KMS-11 (cell line): ENCODE results near the gene ADGRG6.

Source experiments
- H2AFZ ChIP-seq: fragments of 200-600 bp; sonication (generic); 2 replicates; pipeline ENCODE4 v1.6.1; 2016; ENCODE audit warnings: antibody characterized with exemption, mixed run types, low read depth
- H3K27ac ChIP-seq: fragments of 200-600 bp; sonication (generic); 2 replicates; pipeline ENCODE4 v1.6.1; 2016; ENCODE audit warnings: mild to moderate bottlenecking, mixed run types
- H3K27me3 ChIP-seq: fragments of 200-600 bp; sonication (generic); 2 replicates; pipeline ENCODE4 v1.6.1; 2017; ENCODE audit warnings: mild to moderate bottlenecking, low read depth, mixed run types, moderate library complexity; ENCODE audit not compliant: insufficient read depth
- H3K36me3 ChIP-seq: fragments of 200-600 bp; sonication (generic); 2 replicates; pipeline ENCODE4 v1.6.1; 2017; ENCODE audit warnings: mild to moderate bottlenecking, mixed run types; ENCODE audit not compliant: insufficient read depth
- H3K4me1 ChIP-seq: fragments of 200-600 bp; sonication (generic); 2 replicates; pipeline ENCODE4 v1.6.1; 2016; ENCODE audit warnings: mild to moderate bottlenecking, low read depth, mixed run types; ENCODE audit not compliant: poor library complexity, severe bottlenecking
- H3K4me2 ChIP-seq: fragments of 200-600 bp; sonication (generic); 2 replicates; pipeline ENCODE4 v1.7.0; 2016; ENCODE audit warnings: mild to moderate bottlenecking, mixed run types
- H3K4me3 ChIP-seq: fragments of 200-600 bp; sonication (generic); IDR thresholded peaks from 2 replicates; pipeline ENCODE4 v1.6.1; 2017; ENCODE audit warnings: low read depth, low read length, mixed read lengths; ENCODE audit not compliant: insufficient read depth
- H3K79me2 ChIP-seq: fragments of 200-600 bp; sonication (generic); 2 replicates; pipeline ENCODE4 v1.6.1; 2016; ENCODE audit warnings: low read depth, mixed run types; ENCODE audit not compliant: insufficient read depth
- H3K9ac ChIP-seq: fragments of 200-600 bp; sonication (generic); 2 replicates; pipeline ENCODE4 v1.6.1; 2016; ENCODE audit warnings: mild to moderate bottlenecking, mixed run types
- H4K20me1 ChIP-seq: fragments of 200-600 bp; sonication (generic); 2 replicates; pipeline ENCODE4 v1.6.1; 2016; ENCODE audit warnings: mild to moderate bottlenecking, mixed run types; ENCODE audit not compliant: insufficient read depth
- CTCF ChIP-seq: fragments of 200-600 bp; sonication (generic); conservative IDR thresholded peaks from 2 replicates; pipeline ENCODE4 v1.6.1; 2017; ENCODE audit warnings: low read depth, mild to moderate bottlenecking, antibody characterized with exemption, low read length, moderate library complexity, mixed read lengths

The ADGRG6 gene

GRCh38 chr6:142455957-142456589 lies 154.3 kb downstream of the ADGRG6 start:
- no peak overlapping the region for H3K4me3 ChIP-seq
- TF ChIP-seq CTCF = no peak
- no peak overlapping the region for H3K9ac ChIP-seq
- H3K36me3 ChIP-seq = no peaks in the 10 kb centered on the region
- H3K27ac ChIP-seq = peak overlapping the region; percentile 3; the same call in 1 of the 2 replicates
- H3K27me3 ChIP-seq = no peaks in the 10 kb centered on the region
- H4K20me1 ChIP-seq = no peaks in the 10 kb centered on the region
- peaks cover 13% of the 10 kb centered on the region for H3K4me1 ChIP-seq
- peak overlapping the region; percentile 38; the same call in 1 of the 2 replicates for H2AFZ ChIP-seq
- H3K79me2 ChIP-seq = no peaks in the 10 kb centered on the region
- peak overlapping the region; percentile 6; the same call in 1 of the 2 replicates for H3K4me2 ChIP-seq

- H3K4me3 ChIP-seq = no peak overlapping the region
- no peak overlapping the region for H3K4me2 ChIP-seq
- H3K36me3 ChIP-seq = no peaks in the 10 kb centered on the region
- H4K20me1 ChIP-seq = no peaks in the 10 kb centered on the region
- peaks cover 13% of the 10 kb centered on the region for H3K4me1 ChIP-seq
- H3K27me3 ChIP-seq = no peaks in the 10 kb centered on the region
- H3K79me2 ChIP-seq = no peaks in the 10 kb centered on the region
- H3K27ac ChIP-seq = no peak overlapping the region
- H2AFZ ChIP-seq = no peak overlapping the region
- no peak for TF ChIP-seq CTCF
- no peak overlapping the region for H3K9ac ChIP-seq
Observed at GRCh38 chr6:142457638-142458406, 156.0 kb downstream of the ADGRG6 start.

- no peak overlapping the region for H2AFZ ChIP-seq
Observed at GRCh38 chr6:142458836-142459235, 157.0 kb downstream of the ADGRG6 start.

GRCh38 chr6:142459271-142459670 lies 157.5 kb downstream of the ADGRG6 start:
- no peak overlapping the region for H3K4me2 ChIP-seq
- no peak overlapping the region for H3K4me3 ChIP-seq
- no peaks in the 10 kb centered on the region for H3K79me2 ChIP-seq
- H3K27me3 ChIP-seq = no peaks in the 10 kb centered on the region
- H4K20me1 ChIP-seq = no peaks in the 10 kb centered on the region
- no peak overlapping the region for H3K27ac ChIP-seq
- peaks cover 13% of the 10 kb centered on the region for H3K4me1 ChIP-seq
- H2AFZ ChIP-seq = no peak overlapping the region
- TF ChIP-seq CTCF = no peak
- no peak overlapping the region for H3K9ac ChIP-seq
- H3K36me3 ChIP-seq = no peaks in the 10 kb centered on the region

More at GRCh38 chr6:142458836-142459235, 157.0 kb downstream of the ADGRG6 start:
- H3K27me3 ChIP-seq = no peaks in the 10 kb centered on the region
- H3K9ac ChIP-seq = no peak overlapping the region
- H3K36me3 ChIP-seq = no peaks in the 10 kb centered on the region
- no peak overlapping the region for H3K27ac ChIP-seq
- H3K4me2 ChIP-seq = no peak overlapping the region
- H3K79me2 ChIP-seq = no peaks in the 10 kb centered on the region
- no peaks in the 10 kb centered on the region for H4K20me1 ChIP-seq
- TF ChIP-seq CTCF = no peak
- H3K4me3 ChIP-seq = no peak overlapping the region
- H3K4me1 ChIP-seq = peaks cover 13% of the 10 kb centered on the region
